Peyer's patch (tissue), 4 donors: Measurements from ENCODE around the gene RPS28. TPM values are rescaled to one million over a fixed set of nuclear protein-coding genes. Genes with fewer than 3 reads are reported as not detected.
A peak's percentile ranks its signal among the peaks of the same experiment; 100 is the strongest.

Experiments
- DNase-seq, 3 donors: peaks; one replicate each; pipeline ENCODE4 v3.0.0-alpha.2; 2017 to 2019
- H3K27ac ChIP-seq, 4 donors: fragments of 200-600 bp; sonication (generic); one replicate each; pipeline ENCODE4 v1.5.1; 2016 to 2019
- H3K27me3 ChIP-seq, 2 donors: fragments of 200-600 bp; sonication (generic); one replicate each; pipeline ENCODE4 v1.5.1; 2019
- H3K36me3 ChIP-seq, 3 donors: fragments of 200-600 bp; sonication (generic); one replicate each; pipeline ENCODE4 v1.5.1; 2016 to 2019
- H3K4me1 ChIP-seq, 4 donors: fragments of 200-600 bp; sonication (generic); one replicate each; pipeline ENCODE4 v1.5.1; 2016 to 2019
- H3K4me3 ChIP-seq, 4 donors: fragments of 200-600 bp; sonication (generic); 1 replicate in 3 of 4; 2 replicates in 1 of 4; pipeline ENCODE4 v1.5.1; 2016 to 2019; ENCODE audit warnings: mild to moderate bottlenecking in 1 of 4
- H3K9me3 ChIP-seq, 4 donors: fragments of 200-600 bp; sonication (generic); one replicate each; pipeline ENCODE4 v1.5.1; 2016 to 2019; ENCODE audit warnings: mild to moderate bottlenecking in 1 of 4
- CTCF ChIP-seq, 6 experiments: fragments of 450-650 bp in 4 of 6; fragments of 200-600 bp in 2 of 6; sonication (generic) in 1 of 6; IDR thresholded peaks; one replicate each; pipeline ENCODE4 v1.5.1; 2017 to 2019; ENCODE audit warnings: antibody characterized with exemption in 6 of 6, mild to moderate bottlenecking in 3 of 6, moderate library complexity in 1 of 6
- POLR2A ChIP-seq, 2 donors: fragments of 450-650 bp; IDR thresholded peaks; one replicate each; pipeline ENCODE4 v1.5.1; 2017; ENCODE audit warnings: antibody characterized with exemption in 2 of 2, mild to moderate bottlenecking in 2 of 2, moderate library complexity in 2 of 2
- total RNA-seq, 4 donors: library from RNA; depleted of rRNA; stranded (reverse); fragments of >200 nt; gene quantifications; one replicate each; pipeline ENCODE4 v1.1.0, GENCODE V29; 2016

The RPS28 gene
- total RNA-seq, 4 donors from 2014 or later, result 306 to 519 (median 393) TPM

- H3K4me1 ChIP-seq, result peaks cover 0 to 19% (median 0%) of the 10 kb centered on the region in 4 donors
- DNase-seq, result no peak
Measured at GRCh38 chr19:8357007-8357521, 35.8 kb downstream of the RPS28 start.

DNA sequence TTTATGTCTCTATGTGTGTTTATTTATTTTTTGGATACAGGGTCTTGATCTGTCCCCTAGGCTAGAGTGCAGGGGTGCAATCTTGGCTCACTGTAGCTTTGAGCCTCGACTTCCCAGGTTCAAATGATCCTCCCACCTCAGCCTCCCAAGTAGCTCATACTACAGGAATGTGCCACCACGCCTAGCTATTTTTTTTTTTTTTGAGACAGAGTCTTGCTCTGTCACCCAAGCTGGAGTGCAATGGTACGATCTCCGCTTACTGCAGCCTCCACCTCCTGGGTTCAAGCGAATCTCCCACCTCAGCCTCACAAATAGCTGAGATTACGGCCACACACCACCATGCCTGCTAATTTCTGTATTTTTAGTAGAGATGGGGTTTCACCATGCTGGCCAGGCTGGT is 37.7 kb downstream of the RPS28 start:
- Histone ChIP-seq H3K4me3 (no peak overlapping the region), H3K27me3 (no peaks in the 10 kb centered on the region), H3K4me1 (peaks cover 0 to 33% (median 0%) of the 10 kb centered on the region in 4 donors), H3K27ac (no peak overlapping the region), H3K9me3 (no peaks in the 10 kb centered on the region), H3K36me3 (no peaks in the 10 kb centered on the region)
- no peak for DNase-seq
- no peak for TF ChIP-seq CTCF (IDR thresholded peaks at IDR 0.05)
- TF ChIP-seq POLR2A (IDR thresholded peaks at IDR 0.05), result no peak

More at GRCh38 chr19:8357007-8357521, 35.8 kb downstream of the RPS28 start:
- H3K27me3 ChIP-seq, result no peaks in the 10 kb centered on the region
- peak overlapping the region in 2 of 4 donors; percentile 10 to 48 for H3K27ac ChIP-seq
- no peaks in the 10 kb centered on the region for H3K9me3 ChIP-seq
- H3K36me3 ChIP-seq, result no peaks in the 10 kb centered on the region
- TF ChIP-seq CTCF (IDR thresholded peaks at IDR 0.05) (no peak), POLR2A (IDR thresholded peaks at IDR 0.05) (no peak)
- H3K4me3 ChIP-seq, result no peak overlapping the region

DNA sequence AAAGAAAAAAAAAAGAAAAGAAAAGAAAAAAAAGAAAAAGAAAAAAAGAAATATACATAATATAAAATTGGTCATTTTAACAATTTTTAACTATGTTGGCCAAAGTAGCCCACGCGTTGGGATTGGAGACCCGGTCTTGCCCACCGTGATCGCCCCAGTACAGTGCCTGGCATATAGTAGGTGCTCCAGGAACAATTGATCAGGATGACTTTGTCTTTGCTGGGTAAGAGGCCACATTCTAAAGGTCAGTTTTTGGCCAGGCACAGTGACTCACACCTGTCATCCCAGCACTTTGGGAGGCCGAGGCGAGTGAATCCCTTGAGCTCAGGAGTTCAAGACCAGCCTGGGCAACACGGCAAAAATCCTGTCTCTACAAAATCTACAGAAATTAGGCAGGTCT is 38.9 kb downstream of the RPS28 start:
- Histone ChIP-seq H3K4me1 (peaks cover 0 to 41% (median 0%) of the 10 kb centered on the region in 4 donors), H3K36me3 (no peaks in the 10 kb centered on the region), H3K9me3 (no peaks in the 10 kb centered on the region), H3K27me3 (no peaks in the 10 kb centered on the region), H3K27ac (no peak overlapping the region), H3K4me3 (no peak overlapping the region)
- peak in 1 of 3 donors; percentile 29 for DNase-seq
- no peak for TF ChIP-seq CTCF (IDR thresholded peaks at IDR 0.05)
- no peak for TF ChIP-seq POLR2A (IDR thresholded peaks at IDR 0.05)

DNA sequence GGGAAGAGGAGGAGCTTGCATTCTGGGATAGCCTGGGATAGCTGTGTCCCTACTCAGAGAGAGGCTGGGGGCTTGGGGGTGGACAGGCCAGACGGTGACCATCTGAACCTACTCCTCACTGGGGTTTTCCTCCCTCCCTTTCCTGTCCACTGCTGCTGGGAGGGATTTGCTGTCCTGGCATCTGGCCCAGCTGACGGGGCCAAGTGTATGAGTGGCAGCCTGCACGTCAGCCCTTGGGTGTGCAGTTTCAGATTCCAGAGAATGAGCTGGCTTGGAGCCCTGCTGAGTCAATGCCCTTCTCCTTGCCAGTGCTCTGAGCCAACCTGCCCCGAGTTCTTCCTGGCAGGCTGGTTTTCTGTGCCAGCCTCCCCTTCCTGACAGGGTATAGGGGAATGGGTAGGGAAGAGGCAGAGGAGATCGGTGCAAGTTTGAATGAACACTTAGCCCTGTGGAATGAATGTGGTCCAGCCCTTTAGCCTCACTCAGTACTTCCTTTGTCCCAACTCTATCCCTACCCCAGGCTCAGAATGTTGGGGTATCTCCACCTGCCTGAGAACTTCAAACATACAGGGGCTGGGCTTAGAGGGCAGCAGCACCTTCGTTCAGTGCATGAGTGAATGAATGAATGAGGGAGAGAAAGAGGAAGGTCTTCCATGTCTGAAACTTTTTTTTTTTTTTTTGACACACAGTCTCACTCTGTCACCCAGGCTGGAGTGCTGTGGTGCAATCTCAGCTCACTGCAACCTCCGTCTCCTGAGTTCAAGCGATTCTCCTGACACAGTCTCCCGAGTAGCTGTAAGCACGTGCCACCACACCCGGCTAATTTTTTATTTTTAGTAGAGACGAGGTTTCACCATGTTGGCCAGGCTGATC is 40.9 kb downstream of the RPS28 start:
- TF ChIP-seq CTCF (IDR thresholded peaks at IDR 0.05) (no peak), POLR2A (IDR thresholded peaks at IDR 0.05) (peak in 1 of 2 donors; percentile 69)
- peaks cover 0 to 56% (median 0%) of the 10 kb centered on the region in 4 donors for H3K4me1 ChIP-seq
- H3K27ac ChIP-seq, result peak overlapping the region; percentile 25 to 93 (median 84)
- no peaks in the 10 kb centered on the region for H3K27me3 ChIP-seq
- peak overlapping the region in 1 of 4 donors; percentile 2 for H3K4me3 ChIP-seq
- peak; percentile 56 to 94 (median 93) for DNase-seq
- no peaks in the 10 kb centered on the region for H3K36me3 ChIP-seq
- H3K9me3 ChIP-seq, result no peaks in the 10 kb centered on the region

DNA sequence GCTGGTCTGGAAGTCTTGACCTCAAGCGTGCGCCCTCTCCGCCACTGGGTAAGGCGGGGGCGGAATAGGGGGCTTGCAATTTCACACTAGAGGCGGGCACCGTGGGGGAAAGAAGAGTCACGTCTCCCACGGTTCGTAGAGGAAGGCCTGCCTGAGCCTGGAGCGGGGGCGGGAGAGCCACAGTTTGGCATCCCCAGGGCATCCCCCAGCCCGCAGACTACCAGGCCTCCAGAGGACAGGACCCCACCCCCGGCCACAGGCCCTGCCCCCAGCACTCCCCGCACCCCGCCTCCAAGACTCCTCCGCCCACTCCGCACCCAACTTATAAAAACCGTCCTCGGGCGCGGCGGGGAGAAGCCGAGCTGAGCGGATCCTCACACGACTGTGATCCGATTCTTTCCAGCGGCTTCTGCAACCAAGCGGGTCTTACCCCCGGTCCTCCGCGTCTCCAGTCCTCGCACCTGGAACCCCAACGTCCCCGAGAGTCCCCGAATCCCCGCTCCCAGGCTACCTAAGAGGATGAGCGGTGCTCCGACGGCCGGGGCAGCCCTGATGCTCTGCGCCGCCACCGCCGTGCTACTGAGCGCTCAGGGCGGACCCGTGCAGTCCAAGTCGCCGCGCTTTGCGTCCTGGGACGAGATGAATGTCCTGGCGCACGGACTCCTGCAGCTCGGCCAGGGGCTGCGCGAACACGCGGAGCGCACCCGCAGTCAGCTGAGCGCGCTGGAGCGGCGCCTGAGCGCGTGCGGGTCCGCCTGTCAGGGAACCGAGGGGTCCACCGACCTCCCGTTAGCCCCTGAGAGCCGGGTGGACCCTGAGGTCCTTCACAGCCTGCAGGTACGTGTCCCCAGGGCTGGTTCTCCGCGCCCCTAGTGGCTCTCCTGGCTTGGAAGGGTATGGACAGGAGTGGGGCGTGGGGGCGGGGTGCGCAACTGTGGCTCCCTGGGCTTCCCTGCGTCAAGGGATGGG is 42.8 kb downstream of the RPS28 start, which contains the start of gene ANGPTL4:
ANGPTL4 (plus strand) TSS at position 353 of the 969 bp plus-strand sequence; CDS start at position 520, 167 bp downstream.
- Histone ChIP-seq H3K27ac (peak within 1 kb of the TSS; percentile 67 to 93 (median 84)), H3K9me3 (no peaks in the 10 kb centered on the region), H3K36me3 (peaks cover 0 to 6% (median 0%) of the 10 kb centered on the region in 3 donors), H3K4me1 (peaks cover 0 to 73% (median 0%) of the 10 kb centered on the region in 4 donors), H3K4me3 (peak within 1 kb of the TSS; percentile 27 to 70 (median 48)), H3K27me3 (no peaks in the 10 kb centered on the region)
- TF ChIP-seq POLR2A (IDR thresholded peaks at IDR 0.05), result peak; percentile 71 to 83
- TF ChIP-seq CTCF (IDR thresholded peaks at IDR 0.05), result peak in 3 of 6 experiments; percentile 23 to 43 (median 30)
- peak; percentile 31 to 85 (median 83) for DNase-seq
